Liver (tissue), 3 donors: Measurements from ENCODE around the gene GATD1.

Source experiments
- CTCF ChIP-seq: fragments of 150-350 bp; IDR thresholded peaks from 2 replicates; pipeline ENCODE4 v1.5.1; 2017; ENCODE audit warnings: improper control_type of control experiment, low read depth, low read length; ENCODE audit not compliant: missing input control
- EGR1 ChIP-seq, 2 donors: IDR thresholded peaks; 2 replicates each; pipeline ENCODE4 v1.6.1; 2016 to 2018; ENCODE audit warnings: antibody characterized with exemption in 2 of 2, low read depth in 2 of 2
- MAX ChIP-seq: IDR thresholded peaks from 2 replicates; pipeline ENCODE4 v1.6.1; 2016; ENCODE audit warnings: antibody characterized with exemption
- RAD21 ChIP-seq, 2 donors: IDR thresholded peaks; 2 replicates each; pipeline ENCODE4 v1.6.1; 2016; ENCODE audit warnings: antibody characterized with exemption in 2 of 2, mild to moderate bottlenecking in 2 of 2
- REST ChIP-seq: IDR thresholded peaks from 2 replicates; pipeline ENCODE4 v1.6.1; 2016; ENCODE audit warnings: antibody characterized with exemption, mild to moderate bottlenecking
- TAF1 ChIP-seq: conservative IDR thresholded peaks from 2 replicates; pipeline ENCODE4 v1.6.1; 2016; ENCODE audit warnings: antibody characterized with exemption, mild to moderate bottlenecking
- YY1 ChIP-seq: IDR thresholded peaks from 2 replicates; pipeline ENCODE4 v1.6.1; 2016; ENCODE audit warnings: antibody characterized with exemption, mild to moderate bottlenecking
- ZBTB33 ChIP-seq: IDR thresholded peaks from 2 replicates; pipeline ENCODE4 v1.6.1; 2016; ENCODE audit warnings: antibody characterized with exemption
- donor health status: healthy.
- donor health status: healthy.

GRCh38 chr11:801097-801780 lies 24.0 kb upstream of the GATD1 start:
- TF ChIP-seq CTCF (no peak), RAD21 (IDR thresholded peaks at IDR 0.05) (no peak), MAX (no peak), TAF1 (no peak), ZBTB33 (no peak), EGR1 (IDR thresholded peaks at IDR 0.05; ENCODE audit: low read depth in 2 of 2) (no peak), YY1 (no peak), REST (no peak)
